Liver (tissue), 3 donors: ENCODE measurements around the gene CRYBA2.

Source experiments
- FOXA1 ChIP-seq: IDR thresholded peaks from 2 replicates; pipeline ENCODE4 v1.6.1; 2016; ENCODE audit warnings: antibody characterized with exemption
- HNF4A ChIP-seq, 2 donors: conservative IDR thresholded peaks; 2 replicates each; pipeline ENCODE4 v1.6.1; 2016; ENCODE audit warnings: antibody characterized with exemption in 2 of 2, mild to moderate bottlenecking in 2 of 2
- RAD21 ChIP-seq, 2 donors: IDR thresholded peaks; 2 replicates each; pipeline ENCODE4 v1.6.1; 2016; ENCODE audit warnings: antibody characterized with exemption in 2 of 2, mild to moderate bottlenecking in 2 of 2
- SP1 ChIP-seq: IDR thresholded peaks from 2 replicates; pipeline ENCODE4 v1.6.1; 2018; ENCODE audit warnings: antibody characterized with exemption, mild to moderate bottlenecking
- TAF1 ChIP-seq: conservative IDR thresholded peaks from 2 replicates; pipeline ENCODE4 v1.6.1; 2016; ENCODE audit warnings: antibody characterized with exemption, mild to moderate bottlenecking
- TF ChIP-seq, protein P1 (sequence below): fragments of 150-350 bp; IDR thresholded peaks from 2 replicates; pipeline ENCODE4 v1.5.1; 2017; ENCODE audit warnings: improper control_type of control experiment, low read depth, low read length; ENCODE audit not compliant: missing input control
- TF ChIP-seq, protein P2 (sequence below): IDR thresholded peaks from 2 replicates; pipeline ENCODE4 v1.6.1; 2016; ENCODE audit warnings: antibody characterized with exemption
- TF ChIP-seq, protein P3 (sequence below): IDR thresholded peaks from 2 replicates; pipeline ENCODE4 v1.6.1; 2016; ENCODE audit warnings: antibody characterized with exemption
- TF ChIP-seq, protein P4 (sequence below): IDR thresholded peaks from 2 replicates; pipeline ENCODE4 v1.6.1; 2016; ENCODE audit warnings: antibody characterized with exemption, mild to moderate bottlenecking
- donor health status: healthy.
- donor health status: healthy.

DNA sequence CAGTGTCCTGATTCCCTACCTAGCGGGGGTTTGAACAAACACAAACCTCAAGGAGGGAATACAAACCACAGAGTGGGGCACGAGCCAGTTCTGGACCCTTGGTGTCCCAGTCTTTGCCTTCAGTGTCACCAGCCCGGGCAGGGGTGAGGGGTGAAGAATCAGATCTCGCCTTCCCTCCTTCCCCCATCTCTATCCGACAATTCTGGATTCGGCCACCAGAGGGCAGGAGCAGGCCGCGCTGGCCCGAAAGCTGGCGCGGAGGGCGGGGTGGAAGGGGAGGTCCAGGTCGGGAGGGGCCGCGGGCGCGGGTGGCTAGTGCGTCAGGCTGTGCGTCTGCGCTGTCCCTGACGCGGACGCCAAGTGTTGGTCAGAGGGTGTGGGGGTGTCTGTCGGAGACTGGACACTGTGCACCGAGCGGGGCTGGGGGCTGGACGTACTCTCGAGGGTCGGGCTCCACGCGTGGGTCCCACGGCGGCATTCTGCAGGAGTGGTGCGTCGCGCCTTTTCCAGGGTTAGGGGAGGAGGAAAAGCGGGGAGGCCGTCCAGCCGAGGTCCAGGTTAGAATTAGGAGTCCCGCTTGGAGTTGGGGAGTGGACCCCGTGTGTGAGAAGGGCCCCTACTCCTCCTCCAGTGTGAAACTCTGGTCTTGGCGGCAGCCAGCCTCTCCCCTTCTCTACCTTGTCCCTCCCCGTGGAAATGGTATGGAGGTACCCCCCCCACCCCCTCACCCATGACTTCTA lies 2.9 kb upstream of the CRYBA2 start:
- TF ChIP-seq, protein P1, sequence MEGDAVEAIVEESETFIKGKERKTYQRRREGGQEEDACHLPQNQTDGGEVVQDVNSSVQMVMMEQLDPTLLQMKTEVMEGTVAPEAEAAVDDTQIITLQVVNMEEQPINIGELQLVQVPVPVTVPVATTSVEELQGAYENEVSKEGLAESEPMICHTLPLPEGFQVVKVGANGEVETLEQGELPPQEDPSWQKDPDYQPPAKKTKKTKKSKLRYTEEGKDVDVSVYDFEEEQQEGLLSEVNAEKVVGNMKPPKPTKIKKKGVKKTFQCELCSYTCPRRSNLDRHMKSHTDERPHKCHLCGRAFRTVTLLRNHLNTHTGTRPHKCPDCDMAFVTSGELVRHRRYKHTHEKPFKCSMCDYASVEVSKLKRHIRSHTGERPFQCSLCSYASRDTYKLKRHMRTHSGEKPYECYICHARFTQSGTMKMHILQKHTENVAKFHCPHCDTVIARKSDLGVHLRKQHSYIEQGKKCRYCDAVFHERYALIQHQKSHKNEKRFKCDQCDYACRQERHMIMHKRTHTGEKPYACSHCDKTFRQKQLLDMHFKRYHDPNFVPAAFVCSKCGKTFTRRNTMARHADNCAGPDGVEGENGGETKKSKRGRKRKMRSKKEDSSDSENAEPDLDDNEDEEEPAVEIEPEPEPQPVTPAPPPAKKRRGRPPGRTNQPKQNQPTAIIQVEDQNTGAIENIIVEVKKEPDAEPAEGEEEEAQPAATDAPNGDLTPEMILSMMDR = peak; percentile 87
- TF ChIP-seq, protein P2, sequence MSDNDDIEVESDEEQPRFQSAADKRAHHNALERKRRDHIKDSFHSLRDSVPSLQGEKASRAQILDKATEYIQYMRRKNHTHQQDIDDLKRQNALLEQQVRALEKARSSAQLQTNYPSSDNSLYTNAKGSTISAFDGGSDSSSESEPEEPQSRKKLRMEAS = no peak
- TF ChIP-seq, protein P3, sequence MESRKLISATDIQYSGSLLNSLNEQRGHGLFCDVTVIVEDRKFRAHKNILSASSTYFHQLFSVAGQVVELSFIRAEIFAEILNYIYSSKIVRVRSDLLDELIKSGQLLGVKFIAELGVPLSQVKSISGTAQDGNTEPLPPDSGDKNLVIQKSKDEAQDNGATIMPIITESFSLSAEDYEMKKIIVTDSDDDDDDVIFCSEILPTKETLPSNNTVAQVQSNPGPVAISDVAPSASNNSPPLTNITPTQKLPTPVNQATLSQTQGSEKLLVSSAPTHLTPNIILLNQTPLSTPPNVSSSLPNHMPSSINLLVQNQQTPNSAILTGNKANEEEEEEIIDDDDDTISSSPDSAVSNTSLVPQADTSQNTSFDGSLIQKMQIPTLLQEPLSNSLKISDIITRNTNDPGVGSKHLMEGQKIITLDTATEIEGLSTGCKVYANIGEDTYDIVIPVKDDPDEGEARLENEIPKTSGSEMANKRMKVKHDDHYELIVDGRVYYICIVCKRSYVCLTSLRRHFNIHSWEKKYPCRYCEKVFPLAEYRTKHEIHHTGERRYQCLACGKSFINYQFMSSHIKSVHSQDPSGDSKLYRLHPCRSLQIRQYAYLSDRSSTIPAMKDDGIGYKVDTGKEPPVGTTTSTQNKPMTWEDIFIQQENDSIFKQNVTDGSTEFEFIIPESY = no peak
- TF ChIP-seq TAF1 (no peak), RAD21 (IDR thresholded peaks at IDR 0.05) (peak; percentile 90 to 95), SP1 (peak; percentile 41), HNF4A (conservative IDR thresholded peaks at IDR 0.05) (no peak), FOXA1 (no peak)
- TF ChIP-seq, protein P4, sequence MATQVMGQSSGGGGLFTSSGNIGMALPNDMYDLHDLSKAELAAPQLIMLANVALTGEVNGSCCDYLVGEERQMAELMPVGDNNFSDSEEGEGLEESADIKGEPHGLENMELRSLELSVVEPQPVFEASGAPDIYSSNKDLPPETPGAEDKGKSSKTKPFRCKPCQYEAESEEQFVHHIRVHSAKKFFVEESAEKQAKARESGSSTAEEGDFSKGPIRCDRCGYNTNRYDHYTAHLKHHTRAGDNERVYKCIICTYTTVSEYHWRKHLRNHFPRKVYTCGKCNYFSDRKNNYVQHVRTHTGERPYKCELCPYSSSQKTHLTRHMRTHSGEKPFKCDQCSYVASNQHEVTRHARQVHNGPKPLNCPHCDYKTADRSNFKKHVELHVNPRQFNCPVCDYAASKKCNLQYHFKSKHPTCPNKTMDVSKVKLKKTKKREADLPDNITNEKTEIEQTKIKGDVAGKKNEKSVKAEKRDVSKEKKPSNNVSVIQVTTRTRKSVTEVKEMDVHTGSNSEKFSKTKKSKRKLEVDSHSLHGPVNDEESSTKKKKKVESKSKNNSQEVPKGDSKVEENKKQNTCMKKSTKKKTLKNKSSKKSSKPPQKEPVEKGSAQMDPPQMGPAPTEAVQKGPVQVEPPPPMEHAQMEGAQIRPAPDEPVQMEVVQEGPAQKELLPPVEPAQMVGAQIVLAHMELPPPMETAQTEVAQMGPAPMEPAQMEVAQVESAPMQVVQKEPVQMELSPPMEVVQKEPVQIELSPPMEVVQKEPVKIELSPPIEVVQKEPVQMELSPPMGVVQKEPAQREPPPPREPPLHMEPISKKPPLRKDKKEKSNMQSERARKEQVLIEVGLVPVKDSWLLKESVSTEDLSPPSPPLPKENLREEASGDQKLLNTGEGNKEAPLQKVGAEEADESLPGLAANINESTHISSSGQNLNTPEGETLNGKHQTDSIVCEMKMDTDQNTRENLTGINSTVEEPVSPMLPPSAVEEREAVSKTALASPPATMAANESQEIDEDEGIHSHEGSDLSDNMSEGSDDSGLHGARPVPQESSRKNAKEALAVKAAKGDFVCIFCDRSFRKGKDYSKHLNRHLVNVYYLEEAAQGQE = no peak
